Sigmoid colon (tissue), 7 donors: ENCODE measurements around the gene ACAT1. TPM values are rescaled to one million over a fixed set of nuclear protein-coding genes. Genes with fewer than 3 reads are reported as not detected.
A peak's percentile ranks its signal among the peaks of the same experiment; 100 is the strongest.

Source experiments
- DNase-seq: peaks from one replicate; pipeline ENCODE4 v3.0.0-alpha.2; 2019
- H3K27ac ChIP-seq, 4 donors: fragments of 200-600 bp; sonication (generic); one replicate each; pipeline ENCODE4 v1.5.1; 2016 to 2019; ENCODE audit warnings: mild to moderate bottlenecking in 1 of 4
- H3K27me3 ChIP-seq, 3 donors: fragments of 200-600 bp; sonication (generic); one replicate each; pipeline ENCODE4 v1.5.1; 2019; ENCODE audit warnings: mild to moderate bottlenecking in 1 of 3
- H3K36me3 ChIP-seq, 4 donors: fragments of 200-600 bp; sonication (generic); one replicate each; pipeline ENCODE4 v1.5.1; 2016 to 2019
- H3K4me1 ChIP-seq, 4 donors: fragments of 200-600 bp; sonication (generic); one replicate each; pipeline ENCODE4 v1.5.1; 2017 to 2019
- H3K4me3 ChIP-seq, 4 donors: fragments of 200-600 bp; sonication (generic); one replicate each; pipeline ENCODE4 v1.5.1; 2017 to 2019; ENCODE audit warnings: mild to moderate bottlenecking in 2 of 4, moderate library complexity in 1 of 4
- H3K9me3 ChIP-seq, 4 donors: fragments of 200-600 bp in 3 of 4; sonication (generic) in 3 of 4; one replicate each; pipeline versions ENCODE4 v1.5.1 to v1.6.1; 2013 to 2019
- EP300 ChIP-seq, 4 donors: sonication (generic); formaldehyde crosslinking; IDR thresholded peaks; one replicate each; pipeline ENCODE4 v1.6.1; 2017; ENCODE audit warnings: antibody characterized with exemption in 4 of 4
- POLR2A ChIP-seq, 2 donors: fragments of 450-650 bp; IDR thresholded peaks; one replicate each; pipeline ENCODE4 v1.6.1; 2016; ENCODE audit warnings: antibody characterized with exemption in 2 of 2, mild to moderate bottlenecking in 2 of 2, moderate library complexity in 2 of 2
- POLR2AphosphoS5 ChIP-seq, 4 donors: sonication (generic); formaldehyde crosslinking; IDR thresholded peaks; one replicate each; pipeline ENCODE4 v1.6.1; 2017; ENCODE audit warnings: antibody characterized with exemption in 4 of 4
- WGBS, 2 donors: extraction: QIAGEN DNeasy Blood & Tissue Kit; methylation state at CpG; one replicate each; pipeline ENCODE4 v1.1.7; 2013; 5-methylcytosine and 5-hydroxymethylcytosine counted together
- intact Hi-C: fragments of 100-400 bp; cut with DNase I; formaldehyde crosslinking; loops from one replicate; pipeline ENCODE4 v1.15.1; 2023
- polyA plus RNA-seq, 3 donors: library from polyadenylated mRNA; stranded (reverse); fragments of 200-250 nt; gene quantifications; one replicate each; pipeline ENCODE4 v1.2.3, GENCODE V29; 2013
- total RNA-seq, 4 donors: library from RNA; depleted of rRNA; stranded (reverse); fragments of >200 nt; gene quantifications; one replicate each; pipeline ENCODE4 v1.1.0, GENCODE V29; 2016
- TF ChIP-seq, protein P1 (sequence below), 4 experiments: fragments of 450-650 bp in 3 of 4; fragments of 200-600 bp in 1 of 4; IDR thresholded peaks; one replicate each; pipeline ENCODE4 v1.5.1; 2016 to 2019; ENCODE audit warnings: antibody characterized with exemption in 4 of 4, mild to moderate bottlenecking in 3 of 4, moderate library complexity in 2 of 4
- donor health status: healthy with polysubstance abuse.
- donor health status: Bipolar disorder and iron deficiency.
- donor health status: healthy.

ACAT1 gene
- total RNA-seq (100 to 1,000 TPM; 142 to 225 (median 163) TPM), polyA plus RNA-seq (100 to 1,000 TPM in 2 of 3 donors, 10 to 100 TPM in 1; 61.1 to 187 (median 121) TPM)

DNA sequence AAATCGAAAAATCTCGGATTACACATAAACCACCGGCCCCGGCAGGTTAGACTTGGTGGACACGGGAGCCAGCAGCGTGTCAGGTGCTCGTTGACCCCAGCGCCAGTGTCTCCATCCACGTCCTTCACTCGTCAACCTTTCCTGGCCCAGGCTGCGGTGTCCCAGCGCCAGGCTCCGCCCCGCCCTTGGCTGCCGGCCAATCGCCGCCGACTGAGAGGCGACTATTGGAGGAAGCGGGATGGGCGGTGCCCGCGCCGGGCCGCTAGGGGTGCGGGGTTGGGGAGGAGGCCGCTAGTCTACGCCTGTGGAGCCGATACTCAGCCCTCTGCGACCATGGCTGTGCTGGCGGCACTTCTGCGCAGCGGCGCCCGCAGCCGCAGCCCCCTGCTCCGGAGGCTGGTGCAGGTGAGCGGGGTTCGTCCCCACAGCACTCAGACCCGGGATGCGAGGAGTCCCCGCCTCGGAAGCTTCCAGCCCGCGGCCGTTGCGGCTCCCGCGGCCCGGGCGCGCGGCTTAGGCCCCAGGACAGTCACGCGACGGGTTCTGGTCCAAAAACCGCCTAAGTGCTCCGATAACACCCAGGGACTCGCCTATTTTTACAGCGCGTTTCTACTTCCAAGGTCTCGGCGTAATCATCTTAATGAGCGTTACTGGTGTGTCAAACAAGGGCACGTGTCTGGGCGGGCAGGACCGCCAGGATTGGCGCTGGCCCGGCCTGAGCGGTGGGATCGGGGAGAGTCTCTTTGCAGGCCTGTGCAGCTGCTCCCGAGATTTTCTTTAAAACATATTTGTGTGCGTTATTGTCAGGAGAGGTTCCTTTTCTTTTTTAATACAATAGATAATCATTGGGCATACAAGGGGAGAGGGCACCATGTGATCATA lies at the start of gene ACAT1:
Gene ACAT1, plus strand, starts transcription at position 294 of the 882 bp plus-strand sequence. Its CDS starts 40 bp downstream, at position 334.
- H3K9me3 ChIP-seq = no peaks in the 10 kb centered on the region
- H3K36me3 ChIP-seq = no peaks in the 10 kb centered on the region
- H3K4me1 ChIP-seq = peaks cover 0 to 39% (median 34%) of the 10 kb centered on the region in 4 donors
- H3K27me3 ChIP-seq = no peaks in the 10 kb centered on the region
- peak within 1 kb of the TSS; percentile 59 to 84 (median 72) for H3K4me3 ChIP-seq
- 1% methylated on average over 73 of the region's 73 CpGs for WGBS, 2 donors
- DNase-seq = peak; percentile 99
- H3K27ac ChIP-seq = peak within 1 kb of the TSS; percentile 87 to 96 (median 92)
- intact Hi-C loops = loop anchor here (2.0 to 10.0 kb wide), 2 partner anchors 101 to 543 kb away; partner anchors contain the start of genes ATM, DDX10 and NPAT
- TF ChIP-seq, protein P1, sequence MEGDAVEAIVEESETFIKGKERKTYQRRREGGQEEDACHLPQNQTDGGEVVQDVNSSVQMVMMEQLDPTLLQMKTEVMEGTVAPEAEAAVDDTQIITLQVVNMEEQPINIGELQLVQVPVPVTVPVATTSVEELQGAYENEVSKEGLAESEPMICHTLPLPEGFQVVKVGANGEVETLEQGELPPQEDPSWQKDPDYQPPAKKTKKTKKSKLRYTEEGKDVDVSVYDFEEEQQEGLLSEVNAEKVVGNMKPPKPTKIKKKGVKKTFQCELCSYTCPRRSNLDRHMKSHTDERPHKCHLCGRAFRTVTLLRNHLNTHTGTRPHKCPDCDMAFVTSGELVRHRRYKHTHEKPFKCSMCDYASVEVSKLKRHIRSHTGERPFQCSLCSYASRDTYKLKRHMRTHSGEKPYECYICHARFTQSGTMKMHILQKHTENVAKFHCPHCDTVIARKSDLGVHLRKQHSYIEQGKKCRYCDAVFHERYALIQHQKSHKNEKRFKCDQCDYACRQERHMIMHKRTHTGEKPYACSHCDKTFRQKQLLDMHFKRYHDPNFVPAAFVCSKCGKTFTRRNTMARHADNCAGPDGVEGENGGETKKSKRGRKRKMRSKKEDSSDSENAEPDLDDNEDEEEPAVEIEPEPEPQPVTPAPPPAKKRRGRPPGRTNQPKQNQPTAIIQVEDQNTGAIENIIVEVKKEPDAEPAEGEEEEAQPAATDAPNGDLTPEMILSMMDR (IDR thresholded peaks at IDR 0.05) = peak; percentile 31 to 50 (median 36)
- TF ChIP-seq POLR2A (IDR thresholded peaks at IDR 0.05) = peak; percentile 84 to 92
- TF ChIP-seq POLR2AphosphoS5 (IDR thresholded peaks at IDR 0.05) = peak; percentile 90 to 98 (median 96)
- TF ChIP-seq EP300 (IDR thresholded peaks at IDR 0.05) = no peak

DNA sequence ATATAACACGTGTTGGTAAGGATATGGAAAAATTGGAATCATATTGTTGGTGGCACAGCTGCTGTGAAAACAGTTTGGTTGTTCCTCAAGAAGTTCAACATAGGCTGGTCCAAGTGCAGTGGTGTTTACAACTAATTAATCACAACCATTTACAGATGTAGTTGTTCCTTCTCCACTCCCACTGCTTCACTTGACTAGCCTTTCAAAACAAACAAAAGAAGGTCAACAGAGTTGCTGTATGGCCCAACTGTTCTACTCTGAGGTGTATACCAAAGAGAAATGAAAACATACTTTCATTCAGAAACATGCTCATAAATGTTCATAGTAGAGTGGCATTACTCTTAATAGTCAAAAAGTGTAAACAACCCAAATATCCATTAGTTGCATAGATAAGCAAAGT lies 36.6 kb upstream of the ACAT1 start:
- Histone ChIP-seq H3K27me3 (no peaks in the 10 kb centered on the region), H3K9me3 (no peaks in the 10 kb centered on the region), H3K4me1 (no peaks in the 10 kb centered on the region), H3K27ac (no peak overlapping the region), H3K36me3 (peaks cover 0 to 41% (median 15%) of the 10 kb centered on the region in 4 donors), H3K4me3 (no peak overlapping the region)
- intact Hi-C loops = no loop called here
- no peak for DNase-seq
- WGBS, 2 donors = 59 to 86% methylated on average over 1 of the region's 1 CpG
- no peak for TF ChIP-seq EP300 (IDR thresholded peaks at IDR 0.05)
- TF ChIP-seq POLR2AphosphoS5 (IDR thresholded peaks at IDR 0.05) = no peak
- no peak for TF ChIP-seq POLR2A (IDR thresholded peaks at IDR 0.05)

DNA sequence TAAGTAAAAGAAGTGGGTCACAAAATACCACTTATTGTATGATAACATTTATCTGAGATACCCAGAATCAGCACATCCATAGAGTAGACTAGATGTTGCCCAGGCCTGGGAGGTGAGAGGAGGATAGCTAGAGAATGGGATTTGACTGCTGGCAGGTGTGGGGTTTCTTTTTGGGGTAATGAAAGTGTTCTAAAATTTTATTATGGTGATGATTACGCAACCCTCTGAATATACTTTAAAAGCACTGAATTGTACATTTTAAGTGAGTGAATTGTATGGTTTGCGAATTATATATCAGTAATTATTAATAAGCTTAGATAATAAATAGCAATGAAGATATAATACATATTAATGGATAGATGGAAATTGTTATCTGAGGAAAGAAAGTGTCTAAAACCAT lies 35.7 kb upstream of the ACAT1 start:
- Histone ChIP-seq H3K27me3 (no peaks in the 10 kb centered on the region), H3K4me3 (no peak overlapping the region), H3K9me3 (no peaks in the 10 kb centered on the region), H3K4me1 (no peaks in the 10 kb centered on the region), H3K36me3 (peaks cover 0 to 41% (median 15%) of the 10 kb centered on the region in 4 donors), H3K27ac (no peak overlapping the region)
- DNase-seq = no peak
- TF ChIP-seq EP300 (IDR thresholded peaks at IDR 0.05) (no peak), POLR2AphosphoS5 (IDR thresholded peaks at IDR 0.05) (no peak), POLR2A (IDR thresholded peaks at IDR 0.05) (no peak)
- TF ChIP-seq, protein P1 (IDR thresholded peaks at IDR 0.05) = no peak
- intact Hi-C loops = no loop called here
- WGBS, 2 donors = 98% methylated on average over 2 of the region's 2 CpGs

DNA sequence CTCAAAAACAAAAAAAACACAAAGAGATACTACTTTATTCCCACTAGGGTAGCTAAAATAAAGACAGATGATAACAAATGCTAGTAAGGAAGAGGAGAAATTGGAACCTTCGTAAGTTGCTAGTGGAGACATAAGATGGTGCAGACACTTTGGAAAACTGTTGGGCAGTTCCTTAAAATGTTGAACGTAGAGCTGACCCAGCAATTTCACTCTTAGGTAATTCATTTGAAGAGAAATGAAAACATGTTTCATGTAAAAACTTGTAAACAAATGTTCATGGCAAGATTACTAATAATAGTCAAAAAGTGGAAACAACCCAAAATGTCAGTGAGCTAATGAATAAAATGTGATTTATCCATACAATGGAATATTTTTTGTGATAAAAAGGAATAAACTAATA lies 29.2 kb upstream of the ACAT1 start:
- peaks cover 14 to 53% (median 23%) of the 10 kb centered on the region in 4 donors for H3K36me3 ChIP-seq
- H3K4me1 ChIP-seq = no peaks in the 10 kb centered on the region
- H3K9me3 ChIP-seq = no peaks in the 10 kb centered on the region
- H3K4me3 ChIP-seq = no peak overlapping the region
- TF ChIP-seq, protein P1 (IDR thresholded peaks at IDR 0.05) = no peak
- no peak for TF ChIP-seq POLR2AphosphoS5 (IDR thresholded peaks at IDR 0.05)
- no peak for TF ChIP-seq EP300 (IDR thresholded peaks at IDR 0.05)
- no peak for TF ChIP-seq POLR2A (IDR thresholded peaks at IDR 0.05)
- H3K27me3 ChIP-seq = no peaks in the 10 kb centered on the region
- H3K27ac ChIP-seq = no peak overlapping the region
- DNase-seq = no peak
- WGBS, 2 donors = 49 to 50% methylated on average over 2 of the region's 2 CpGs
- intact Hi-C loops = no loop called here
